A549 (cell line): ENCODE results near the gene DBNDD2. TPM values are rescaled to one million over a fixed set of nuclear protein-coding genes. Genes with fewer than 3 reads are reported as not detected.

Source experiments
- ATAC-seq, 2 experiments: fragments of 200-7000 bp in 1 of 2; fragments of >200 bp in 1 of 2; cut with Nextera tagmentation in 1 of 2; cut with Tn5 transposase in 1 of 2; 3 replicates each; pipeline versions ENCODE4 v1.8.0 to v1.9.1; 2018 to 2020; ENCODE audit warnings: mild to moderate bottlenecking in 1 of 2, moderate library complexity in 1 of 2
- CTCF ChIA-PET: fragments of 300-600 bp; sonication (Branson Sonifier 250); formaldehyde crosslinking; extraction: SDS; loops from one replicate; lab custom pipeline; 2021; ENCODE audit warnings: antibody characterized with exemption, inconsistent platforms; lab: Yijun Ruan, JAX
- POLR2A ChIA-PET: fragments of 350-600 bp; formaldehyde crosslinking; extraction: SDS; loops from one replicate; lab custom pipeline; 2021; ENCODE audit warnings: antibody characterized with exemption, inconsistent platforms; lab: Yijun Ruan, JAX
- DNase-seq, 2 experiments: peaks; one replicate each; pipeline versions ENCODE4 v3.0.0 to v3.0.0-alpha.2; 2011 to 2016; ENCODE audit warnings: low read depth in 1 of 2, low spot score in 1 of 2
- FAIRE-seq: peaks from 2 replicates; lab custom pipeline; 2011; peaks lifted over from hg19 to GRCh38; lab: Jason Lieb, UNC
- H3K27ac ChIP-seq, 2 experiments: fragments of >200 bp; sonication (Bioruptor Twin); formaldehyde crosslinking; 3 replicates each; pipeline ENCODE4 v1.5.1; 2016 to 2017
- H3K4me1 ChIP-seq: fragments of >200 bp; sonication (Bioruptor Twin); formaldehyde crosslinking; 3 replicates; pipeline ENCODE4 v1.6.1; 2016
- H3K4me2 ChIP-seq: fragments of >200 bp; sonication (Bioruptor Twin); formaldehyde crosslinking; 3 replicates; pipeline ENCODE4 v1.6.1; 2016
- H3K4me3 ChIP-seq: fragments of >200 bp; sonication (Bioruptor Twin); formaldehyde crosslinking; 3 replicates; pipeline ENCODE4 v1.5.1; 2016
- H3K9me3 ChIP-seq: fragments of >200 bp; sonication (Bioruptor Twin); formaldehyde crosslinking; 3 replicates; pipeline ENCODE4 v1.6.1; 2016
- CEBPB ChIP-seq, 2 experiments: fragments of >200 bp in 1 of 2; sonication (Bioruptor Twin) in 1 of 2; formaldehyde crosslinking in 1 of 2; IDR thresholded peaks; 2 replicates each; pipeline ENCODE4 v1.6.1; 2012 to 2016
- CTCF ChIP-seq: fragments of >200 bp; sonication (Bioruptor Twin); formaldehyde crosslinking; IDR thresholded peaks from 3 replicates; pipeline ENCODE4 v1.5.1; 2016
- E2F6 ChIP-seq: IDR thresholded peaks from 2 replicates; pipeline ENCODE4 v1.6.1; 2012; ENCODE audit warnings: low read depth, borderline replicate concordance
- ELK1 ChIP-seq: fragments of 150-350 bp; IDR thresholded peaks from 2 replicates; pipeline ENCODE4 v1.6.1; 2014; ENCODE audit warnings: low read depth, mild to moderate bottlenecking, low read length
- EP300 ChIP-seq, 2 experiments: fragments of >200 bp; sonication (Bioruptor Twin); formaldehyde crosslinking; IDR thresholded peaks; 2 replicates in 1 of 2; 3 replicates in 1 of 2; pipeline ENCODE4 v1.6.1; 2016 to 2017
- GATA3 ChIP-seq: IDR thresholded peaks from 2 replicates; pipeline ENCODE4 v1.6.1; 2012; ENCODE audit warnings: borderline replicate concordance
- HDAC2 ChIP-seq: fragments of 200-600 bp; sonication (generic); IDR thresholded peaks from 2 replicates; pipeline ENCODE4 v1.6.1; 2016
- HOXA7 ChIP-seq: fragments of 250-450 bp; sonication (Bioruptor Pico); IDR thresholded peaks from 2 replicates; pipeline ENCODE4 v1.5.0; 2020; ENCODE audit warnings: mild to moderate bottlenecking, moderate library complexity
- HOXB5 ChIP-seq: fragments of 250-450 bp; sonication (Bioruptor Pico); IDR thresholded peaks from 2 replicates; pipeline ENCODE4 v1.5.0; 2020; ENCODE audit warnings: mild to moderate bottlenecking, moderate library complexity
- MYC ChIP-seq: IDR thresholded peaks from 2 replicates; pipeline ENCODE4 v1.6.1; 2012; ENCODE audit warnings: mild to moderate bottlenecking, inconsistent platforms, low read length, improper control_type of control experiment, borderline replicate concordance
- POLR2A ChIP-seq: IDR thresholded peaks from 2 replicates; pipeline ENCODE4 v1.6.1; 2012; ENCODE audit warnings: mild to moderate bottlenecking, low read length
- RAD21 ChIP-seq, 2 experiments: fragments of >200 bp in 1 of 2; sonication (Bioruptor Twin) in 1 of 2; formaldehyde crosslinking in 1 of 2; IDR thresholded peaks in 1 of 2; conservative IDR thresholded peaks in 1 of 2; 2 replicates in 1 of 2; 3 replicates in 1 of 2; pipeline ENCODE4 v1.6.1; 2012 to 2018; ENCODE audit warnings: inconsistent platforms in 1 of 2
- SMC3 ChIP-seq: fragments of >200 bp; sonication (Bioruptor Twin); formaldehyde crosslinking; IDR thresholded peaks from 3 replicates; pipeline ENCODE4 v1.6.1; 2018; ENCODE audit warnings: inconsistent platforms
- USF2 ChIP-seq: fragments of 450-650 bp; IDR thresholded peaks from 2 replicates; pipeline ENCODE4 v1.6.1; 2014; ENCODE audit warnings: antibody characterized with exemption
- WGBS: methylation state at CpG from one replicate; pipeline ENCODE4 v1.1.6; 2017; ENCODE audit errors: missing lambda C conversion rate; 5-methylcytosine and 5-hydroxymethylcytosine counted together
- polyA plus RNA-seq, 4 experiments: library from polyadenylated mRNA; depleted of rRNA in 3 of 4; stranded (reverse); fragments of >200 nt; fragmentation: RNase III in 1 of 4; extraction: RNeasy Plus Mini Kit Qiagen cat#74134 plus additional on column Dnase treatment in 1 of 4; gene quantifications; 2 replicates in 3 of 4; 3 replicates in 1 of 4; pipeline ENCODE4 v1.2.3, GENCODE V29; 2011 to 2017
- small RNA-seq, 6 experiments: library from RNA; depleted of rRNA; stranded (forward); fragments of <200 nt; gene quantifications; one replicate each; pipeline ENCODE3, GENCODE V24; 2012

Gene DBNDD2
- polyA plus RNA-seq, 2 of the 4 experiments (the other 2 are of a cell fraction) = 6.5 to 20.9 TPM

GRCh38 chr20:45456632-45457031, 48.5 kb downstream of the DBNDD2 start:
- ATAC-seq (peak; percentile 60 to 78; a peak in 4 of 6 replicates), DNase-seq (peak in 1 of 2 experiments; percentile 42), FAIRE-seq (no peak)
- peak; percentile 31; the same call in 2 of the 3 replicates for TF ChIP-seq SMC3
- peak in 1 of 2 experiments; percentile 17; a peak in 1 of 5 replicates for TF ChIP-seq RAD21 (conservative IDR thresholded peaks at IDR 0.05 in 1 of 2, IDR thresholded peaks at IDR 0.05 in 1 of 2)
- TF ChIP-seq USF2 = peak; percentile 13; the same call in 1 of the 2 replicates
- TF ChIP-seq CTCF = peak; percentile 22; the same call in 2 of the 3 replicates
- TF ChIP-seq HOXA7 (CRISPR knock-in tag) = no peak
- no peak for TF ChIP-seq HDAC2
- TF ChIP-seq CEBPB (IDR thresholded peaks at IDR 0.05) = no peak
- Histone ChIP-seq H3K4me2 (no peak overlapping the region), H3K4me1 (no peaks in the 10 kb centered on the region), H3K4me3 (no peak overlapping the region), H3K9me3 (no peaks in the 10 kb centered on the region), H3K27ac (no peak overlapping the region)
- WGBS = 15% methylated on average over 6 of the region's 6 CpGs
- ChIA-PET CTCF (interaction anchor here (2.1 to 8.0 kb wide), 2 partner anchors 136 to 315 kb away, joined by 7 to 77 read pairs; no protein-coding TSS in a partner anchor), POLR2A (no interaction called here)

- no peak overlapping the region for H3K27ac ChIP-seq
- TF ChIP-seq GATA3 (no peak), MYC (no peak), HOXB5 (CRISPR knock-in tag) (no peak), POLR2A (no peak), ELK1 (no peak), E2F6 (no peak), EP300 (IDR thresholded peaks at IDR 0.05) (no peak)
- no peaks in the 10 kb centered on the region for H3K4me1 ChIP-seq
- DNase-seq = peak; percentile 22 to 33
- POLR2A ChIA-PET = no interaction called here
- FAIRE-seq = no peak
- peak; percentile 63 to 67; a peak in 3 of 6 replicates for ATAC-seq
- H3K9me3 ChIP-seq = no peaks in the 10 kb centered on the region
- CTCF ChIA-PET = interaction anchor here (0.9 to 3.2 kb wide), 11 partner anchors 10 to 312 kb away, joined by 3 to 17 read pairs (median 5); no protein-coding TSS in a partner anchor
- WGBS = 50% methylated on average over 5 of the region's 5 CpGs
- H3K4me3 ChIP-seq = no peak overlapping the region
- H3K4me2 ChIP-seq = no peak overlapping the region
Observed at GRCh38 chr20:45459606-45460005, 51.5 kb downstream of the DBNDD2 start.

Small RNA genes lying within 50 kb of the gene (small RNA-seq; reads per million reads assigned to genes)
- gene MIR6812 = 0 reads per million in 6 experiments

Other genes with a start within 250 kb of the DBNDD2 start
- gene PI3, start 233.4 kb upstream of the DBNDD2 start, polyA plus RNA-seq (2011; rRNA removed) = 0.35 and 1.1 TPM in 2 replicates
- 0.18 to 0.39 TPM in 2 of 3 replicates, not detected in the other for gene PI3, start 233.4 kb upstream of the DBNDD2 start, polyA plus RNA-seq (2017; fragmentation: RNase III; extraction: RNeasy Plus Mini Kit Qiagen cat#74134 plus additional on column Dnase treatment)
- gene SEMG1, start 201.3 kb upstream of the DBNDD2 start, polyA plus RNA-seq (2011; rRNA removed) = not detected in 2 replicates
- gene SEMG1, start 201.3 kb upstream of the DBNDD2 start, polyA plus RNA-seq (2017; fragmentation: RNase III; extraction: RNeasy Plus Mini Kit Qiagen cat#74134 plus additional on column Dnase treatment) = not detected in 3 replicates
- not detected in 2 replicates for gene SEMG2, start 186.9 kb upstream of the DBNDD2 start, polyA plus RNA-seq (2011; rRNA removed)
- gene SEMG2, start 186.9 kb upstream of the DBNDD2 start, polyA plus RNA-seq (2017; fragmentation: RNase III; extraction: RNeasy Plus Mini Kit Qiagen cat#74134 plus additional on column Dnase treatment) = not detected in 3 replicates
- gene SLPI, start 153.7 kb upstream of the DBNDD2 start, polyA plus RNA-seq (2011; rRNA removed) = 27.0 and 59.1 TPM in 2 replicates
- 3.7 to 4.5 TPM (median 3.7 TPM) in 3 replicates for gene SLPI, start 153.7 kb upstream of the DBNDD2 start, polyA plus RNA-seq (2017; fragmentation: RNase III; extraction: RNeasy Plus Mini Kit Qiagen cat#74134 plus additional on column Dnase treatment)
- not detected in 2 replicates for gene RBPJL, start 101.4 kb upstream of the DBNDD2 start, polyA plus RNA-seq (2011; rRNA removed)
- gene RBPJL, start 101.4 kb upstream of the DBNDD2 start, polyA plus RNA-seq (2017; fragmentation: RNase III; extraction: RNeasy Plus Mini Kit Qiagen cat#74134 plus additional on column Dnase treatment) = not detected in 3 replicates
- 0.04 TPM in 1 of 2 replicates, not detected in the other for gene MATN4, start 100.0 kb upstream of the DBNDD2 start, polyA plus RNA-seq (2011; rRNA removed)
- gene MATN4, start 100.0 kb upstream of the DBNDD2 start, polyA plus RNA-seq (2017; fragmentation: RNase III; extraction: RNeasy Plus Mini Kit Qiagen cat#74134 plus additional on column Dnase treatment) = 0.05 to 0.08 TPM (median 0.05 TPM) in 3 replicates
- gene SDC4, start 59.9 kb upstream of the DBNDD2 start, polyA plus RNA-seq (2011; rRNA removed) = 27.4 and 29.0 TPM in 2 replicates
- 35.6 to 40.2 TPM (median 39.2 TPM) in 3 replicates for gene SDC4, start 59.9 kb upstream of the DBNDD2 start, polyA plus RNA-seq (2017; fragmentation: RNase III; extraction: RNeasy Plus Mini Kit Qiagen cat#74134 plus additional on column Dnase treatment)
- 27.6 and 30.5 TPM in 2 replicates for gene SYS1, start 45.1 kb upstream of the DBNDD2 start, polyA plus RNA-seq (2011; rRNA removed)
- gene SYS1, start 45.1 kb upstream of the DBNDD2 start, polyA plus RNA-seq (2017; fragmentation: RNase III; extraction: RNeasy Plus Mini Kit Qiagen cat#74134 plus additional on column Dnase treatment) = 20.2 to 20.5 TPM (median 20.2 TPM) in 3 replicates
- not detected in 2 replicates for gene TP53TG5, start 30.0 kb upstream of the DBNDD2 start, polyA plus RNA-seq (2011; rRNA removed)
- gene TP53TG5, start 30.0 kb upstream of the DBNDD2 start, polyA plus RNA-seq (2017; fragmentation: RNase III; extraction: RNeasy Plus Mini Kit Qiagen cat#74134 plus additional on column Dnase treatment) = not detected in 3 replicates
- 60.3 and 79.6 TPM in 2 replicates for gene PIGT, start 7.9 kb downstream of the DBNDD2 start, polyA plus RNA-seq (2011; rRNA removed)
- 62.0 to 71.8 TPM (median 66.2 TPM) in 3 replicates for gene PIGT, start 7.9 kb downstream of the DBNDD2 start, polyA plus RNA-seq (2017; fragmentation: RNase III; extraction: RNeasy Plus Mini Kit Qiagen cat#74134 plus additional on column Dnase treatment)
- gene WFDC2, start 61.5 kb downstream of the DBNDD2 start, polyA plus RNA-seq (2011; rRNA removed) = not detected in 2 replicates
- 0.22 TPM in 1 of 3 replicates, not detected in the others for gene WFDC2, start 61.5 kb downstream of the DBNDD2 start, polyA plus RNA-seq (2017; fragmentation: RNase III; extraction: RNeasy Plus Mini Kit Qiagen cat#74134 plus additional on column Dnase treatment)
- gene SPINT3, start 107.3 kb downstream of the DBNDD2 start, polyA plus RNA-seq (2011; rRNA removed) = not detected in 2 replicates
- gene SPINT3, start 107.3 kb downstream of the DBNDD2 start, polyA plus RNA-seq (2017; fragmentation: RNase III; extraction: RNeasy Plus Mini Kit Qiagen cat#74134 plus additional on column Dnase treatment) = not detected in 3 replicates
- gene WFDC6, start 131.2 kb downstream of the DBNDD2 start, polyA plus RNA-seq (2011; rRNA removed) = not detected in 2 replicates
- not detected in 3 replicates for gene WFDC6, start 131.2 kb downstream of the DBNDD2 start, polyA plus RNA-seq (2017; fragmentation: RNase III; extraction: RNeasy Plus Mini Kit Qiagen cat#74134 plus additional on column Dnase treatment)
- not detected in 2 replicates for gene EPPIN, start 139.1 kb downstream of the DBNDD2 start, polyA plus RNA-seq (2011; rRNA removed)
- not detected in 3 replicates for gene EPPIN, start 139.1 kb downstream of the DBNDD2 start, polyA plus RNA-seq (2017; fragmentation: RNase III; extraction: RNeasy Plus Mini Kit Qiagen cat#74134 plus additional on column Dnase treatment)
- gene WFDC8, start 171.0 kb downstream of the DBNDD2 start, polyA plus RNA-seq (2011; rRNA removed) = not detected in 2 replicates
- not detected in 3 replicates for gene WFDC8, start 171.0 kb downstream of the DBNDD2 start, polyA plus RNA-seq (2017; fragmentation: RNase III; extraction: RNeasy Plus Mini Kit Qiagen cat#74134 plus additional on column Dnase treatment)
- gene WFDC10A, start 221.4 kb downstream of the DBNDD2 start, polyA plus RNA-seq (2011; rRNA removed) = not detected in 2 replicates
- not detected in 3 replicates for gene WFDC10A, start 221.4 kb downstream of the DBNDD2 start, polyA plus RNA-seq (2017; fragmentation: RNase III; extraction: RNeasy Plus Mini Kit Qiagen cat#74134 plus additional on column Dnase treatment)
- not detected in 2 replicates for gene WFDC9, start 223.0 kb downstream of the DBNDD2 start, polyA plus RNA-seq (2011; rRNA removed)
- not detected in 3 replicates for gene WFDC9, start 223.0 kb downstream of the DBNDD2 start, polyA plus RNA-seq (2017; fragmentation: RNase III; extraction: RNeasy Plus Mini Kit Qiagen cat#74134 plus additional on column Dnase treatment)